Measurements from ENCODE around the gene SNED1. TPM values are rescaled to one million over a fixed set of nuclear protein-coding genes. Genes with fewer than 3 reads are reported as not detected.

The SNED1 gene
- total RNA-seq, 1 donor from 2014 or later: 2.8 TPM

GRCh38 chr2:241001413-241002274, 3.2 kb downstream of the SNED1 start:
- peaks cover 2% of the 10 kb centered on the region for H3K4me1 Mint-ChIP-seq (ENCODE audit: low read depth, unreplicated experiment)
- DNase-seq: peak; percentile 9
- peaks cover 8% of the 10 kb centered on the region for H3K9me3 Mint-ChIP-seq (ENCODE audit: unreplicated experiment)
- H3K36me3 Mint-ChIP-seq (ENCODE audit: unreplicated experiment): peaks cover 15% of the 10 kb centered on the region
- no peak for TF ChIP-seq CTCF (IDR thresholded peaks at IDR 0.05; ENCODE audit: partially characterized antibody, unreplicated experiment)
- peaks cover 11% of the 10 kb centered on the region for H3K27me3 Mint-ChIP-seq (ENCODE audit: unreplicated experiment)
- H3K27ac Mint-ChIP-seq (ENCODE audit: unreplicated experiment): no peak overlapping the region
- no peak overlapping the region for H3K4me3 Mint-ChIP-seq (ENCODE audit: unreplicated experiment)

- H3K4me1 Mint-ChIP-seq (ENCODE audit: low read depth, unreplicated experiment): no peaks in the 10 kb centered on the region
- no peak overlapping the region for H3K4me3 Mint-ChIP-seq (ENCODE audit: unreplicated experiment)
- H3K27ac Mint-ChIP-seq (ENCODE audit: unreplicated experiment): no peak overlapping the region
- DNase-seq: no peak
- peaks cover 15% of the 10 kb centered on the region for H3K36me3 Mint-ChIP-seq (ENCODE audit: unreplicated experiment)
- H3K9me3 Mint-ChIP-seq (ENCODE audit: unreplicated experiment): peaks cover 11% of the 10 kb centered on the region
- peaks cover 11% of the 10 kb centered on the region for H3K27me3 Mint-ChIP-seq (ENCODE audit: unreplicated experiment)
- TF ChIP-seq CTCF (IDR thresholded peaks at IDR 0.05; ENCODE audit: partially characterized antibody, unreplicated experiment): no peak
Measured at GRCh38 chr2:241002275-241003046, 4.0 kb downstream of the SNED1 start.

DNA sequence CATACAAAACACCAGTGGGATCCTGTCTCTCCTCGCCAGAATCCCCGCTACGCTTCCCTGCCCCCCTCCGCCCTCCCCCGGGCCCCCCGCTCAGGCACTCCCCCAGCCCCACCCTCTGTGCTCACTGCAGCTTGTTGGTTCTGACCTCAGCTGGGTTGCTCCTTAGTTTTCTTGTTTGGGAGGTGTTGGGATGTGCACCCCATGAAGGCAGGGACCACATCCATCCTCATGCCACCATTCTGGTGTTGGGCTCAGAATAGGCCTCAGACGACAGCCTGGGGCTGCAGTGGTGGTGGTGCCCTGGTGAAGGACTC, 4.6 kb downstream of the SNED1 start:
- no peak for DNase-seq
- no peak for TF ChIP-seq CTCF (IDR thresholded peaks at IDR 0.05; ENCODE audit: partially characterized antibody, unreplicated experiment)
- Mint-ChIP-seq H3K27me3 (ENCODE audit: unreplicated experiment) (peaks cover 11% of the 10 kb centered on the region), H3K4me3 (ENCODE audit: unreplicated experiment) (no peak overlapping the region), H3K4me1 (ENCODE audit: low read depth, unreplicated experiment) (no peaks in the 10 kb centered on the region), H3K27ac (ENCODE audit: unreplicated experiment) (no peak overlapping the region), H3K36me3 (ENCODE audit: unreplicated experiment) (peaks cover 15% of the 10 kb centered on the region), H3K9me3 (ENCODE audit: unreplicated experiment) (peaks cover 11% of the 10 kb centered on the region)

- H3K27me3 Mint-ChIP-seq (ENCODE audit: unreplicated experiment): peaks cover 11% of the 10 kb centered on the region
- no peaks in the 10 kb centered on the region for H3K4me1 Mint-ChIP-seq (ENCODE audit: low read depth, unreplicated experiment)
- H3K4me3 Mint-ChIP-seq (ENCODE audit: unreplicated experiment): no peak overlapping the region
- TF ChIP-seq CTCF (IDR thresholded peaks at IDR 0.05; ENCODE audit: partially characterized antibody, unreplicated experiment): no peak
- no peak overlapping the region for H3K27ac Mint-ChIP-seq (ENCODE audit: unreplicated experiment)
- peaks cover 15% of the 10 kb centered on the region for H3K36me3 Mint-ChIP-seq (ENCODE audit: unreplicated experiment)
- peaks cover 11% of the 10 kb centered on the region for H3K9me3 Mint-ChIP-seq (ENCODE audit: unreplicated experiment)
- no peak for DNase-seq
Measured at GRCh38 chr2:241003369-241003768, 5.0 kb downstream of the SNED1 start.

Data from glutamatergic neuron (in vitro differentiated cells).